ENCODE results near the gene MYOT. TPM values are rescaled to one million over a fixed set of nuclear protein-coding genes. Genes with fewer than 3 reads are reported as not detected.

Gene MYOT
- total RNA-seq, 1 experiment from 2014 or later = not detected

DNA sequence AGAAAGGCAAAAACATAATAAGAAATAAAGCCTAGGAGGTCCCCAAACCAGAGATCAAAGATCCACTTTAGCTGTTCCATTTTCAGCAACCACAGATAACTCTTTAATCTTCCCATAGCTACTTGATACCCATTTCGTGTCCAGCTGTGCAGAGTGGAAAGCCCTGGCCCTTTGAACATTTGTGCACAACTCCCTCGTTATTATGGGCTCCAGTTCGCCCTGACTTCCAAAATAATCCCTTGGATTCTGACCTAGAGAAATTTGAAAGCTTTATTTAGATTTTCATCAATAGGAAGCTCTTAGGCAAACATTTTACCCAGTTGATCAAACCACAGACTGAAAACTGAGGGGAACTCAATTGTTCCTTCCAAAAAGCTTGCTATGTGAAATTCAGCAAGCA, 4.8 kb downstream of the MYOT start (continued):
- TF ChIP-seq, protein P1, sequence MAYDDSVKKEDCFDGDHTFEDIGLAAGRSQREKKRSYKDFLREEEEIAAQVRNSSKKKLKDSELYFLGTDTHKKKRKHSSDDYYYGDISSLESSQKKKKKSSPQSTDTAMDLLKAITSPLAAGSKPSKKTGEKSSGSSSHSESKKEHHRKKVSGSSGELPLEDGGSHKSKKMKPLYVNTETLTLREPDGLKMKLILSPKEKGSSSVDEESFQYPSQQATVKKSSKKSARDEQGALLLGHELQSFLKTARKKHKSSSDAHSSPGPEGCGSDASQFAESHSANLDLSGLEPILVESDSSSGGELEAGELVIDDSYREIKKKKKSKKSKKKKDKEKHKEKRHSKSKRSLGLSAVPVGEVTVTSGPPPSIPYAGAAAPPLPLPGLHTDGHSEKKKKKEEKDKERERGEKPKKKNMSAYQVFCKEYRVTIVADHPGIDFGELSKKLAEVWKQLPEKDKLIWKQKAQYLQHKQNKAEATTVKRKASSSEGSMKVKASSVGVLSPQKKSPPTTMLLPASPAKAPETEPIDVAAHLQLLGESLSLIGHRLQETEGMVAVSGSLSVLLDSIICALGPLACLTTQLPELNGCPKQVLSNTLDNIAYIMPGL (CRISPR knock-in tag; IDR thresholded peaks at IDR 0.05) = no peak

DNA sequence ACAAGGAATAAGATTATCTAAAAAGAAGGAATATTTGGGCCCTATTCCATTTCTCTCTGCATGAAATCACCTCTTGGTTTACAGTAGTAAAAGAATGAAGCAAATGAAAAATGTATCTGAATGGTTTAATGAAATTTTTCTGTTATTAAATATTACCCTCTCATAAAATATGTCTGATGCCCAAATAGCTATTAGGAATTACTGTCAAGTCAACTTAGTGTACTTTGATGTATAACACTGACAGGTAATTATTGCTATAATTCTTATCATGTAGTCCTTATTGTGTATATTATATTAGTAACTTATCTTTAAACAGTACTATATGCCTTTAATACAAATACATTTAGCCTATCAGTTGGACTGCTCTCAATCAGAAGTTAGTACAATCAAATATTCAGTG, 8.4 kb downstream of the MYOT start:
- ChIA-PET CTCF (interaction anchor here (1.4 to 2.1 kb wide), 2 partner anchors 215 to 247 kb away, joined by 3 to 4 read pairs; no protein-coding TSS in a partner anchor), POLR2A (no interaction called here)
- Mint-ChIP-seq H3K27ac (no peak overlapping the region), H3K9me3 (no peaks in the 10 kb centered on the region), H3K27me3 (ENCODE audit: low read depth) (no peaks in the 10 kb centered on the region; the same call in 1 of the 2 replicates), H3K4me3 (no peak overlapping the region), H3K4me1 (no peaks in the 10 kb centered on the region), H3K36me3 (no peaks in the 10 kb centered on the region)
- ATAC-seq (no peak), DNase-seq (ENCODE audit: low spot score) (no peak)
- TF ChIP-seq ELF4 (CRISPR knock-in tag; IDR thresholded peaks at IDR 0.05; ENCODE audit: low read depth) (no peak), ZNF121 (CRISPR knock-in tag; IDR thresholded peaks at IDR 0.05) (no peak), ZSCAN18 (CRISPR knock-in tag; IDR thresholded peaks at IDR 0.05) (no peak), E2F1 (CRISPR knock-in tag; IDR thresholded peaks at IDR 0.05) (no peak), ETV6 (CRISPR knock-in tag; IDR thresholded peaks at IDR 0.05) (no peak), JAZF1 (CRISPR knock-in tag; IDR thresholded peaks at IDR 0.05) (no peak), CTCF (IDR thresholded peaks at IDR 0.05) (no peak), ZNF423 (CRISPR knock-in tag; IDR thresholded peaks at IDR 0.05) (no peak)
- TF ChIP-seq, protein P2, sequence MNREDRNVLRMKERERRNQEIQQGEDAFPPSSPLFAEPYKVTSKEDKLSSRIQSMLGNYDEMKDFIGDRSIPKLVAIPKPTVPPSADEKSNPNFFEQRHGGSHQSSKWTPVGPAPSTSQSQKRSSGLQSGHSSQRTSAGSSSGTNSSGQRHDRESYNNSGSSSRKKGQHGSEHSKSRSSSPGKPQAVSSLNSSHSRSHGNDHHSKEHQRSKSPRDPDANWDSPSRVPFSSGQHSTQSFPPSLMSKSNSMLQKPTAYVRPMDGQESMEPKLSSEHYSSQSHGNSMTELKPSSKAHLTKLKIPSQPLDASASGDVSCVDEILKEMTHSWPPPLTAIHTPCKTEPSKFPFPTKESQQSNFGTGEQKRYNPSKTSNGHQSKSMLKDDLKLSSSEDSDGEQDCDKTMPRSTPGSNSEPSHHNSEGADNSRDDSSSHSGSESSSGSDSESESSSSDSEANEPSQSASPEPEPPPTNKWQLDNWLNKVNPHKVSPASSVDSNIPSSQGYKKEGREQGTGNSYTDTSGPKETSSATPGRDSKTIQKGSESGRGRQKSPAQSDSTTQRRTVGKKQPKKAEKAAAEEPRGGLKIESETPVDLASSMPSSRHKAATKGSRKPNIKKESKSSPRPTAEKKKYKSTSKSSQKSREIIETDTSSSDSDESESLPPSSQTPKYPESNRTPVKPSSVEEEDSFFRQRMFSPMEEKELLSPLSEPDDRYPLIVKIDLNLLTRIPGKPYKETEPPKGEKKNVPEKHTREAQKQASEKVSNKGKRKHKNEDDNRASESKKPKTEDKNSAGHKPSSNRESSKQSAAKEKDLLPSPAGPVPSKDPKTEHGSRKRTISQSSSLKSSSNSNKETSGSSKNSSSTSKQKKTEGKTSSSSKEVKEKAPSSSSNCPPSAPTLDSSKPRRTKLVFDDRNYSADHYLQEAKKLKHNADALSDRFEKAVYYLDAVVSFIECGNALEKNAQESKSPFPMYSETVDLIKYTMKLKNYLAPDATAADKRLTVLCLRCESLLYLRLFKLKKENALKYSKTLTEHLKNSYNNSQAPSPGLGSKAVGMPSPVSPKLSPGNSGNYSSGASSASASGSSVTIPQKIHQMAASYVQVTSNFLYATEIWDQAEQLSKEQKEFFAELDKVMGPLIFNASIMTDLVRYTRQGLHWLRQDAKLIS (CRISPR knock-in tag; IDR thresholded peaks at IDR 0.05; ENCODE audit: borderline replicate concordance) = no peak

- POLR2A ChIA-PET = no interaction called here
- Mint-ChIP-seq H3K9me3 (no peaks in the 10 kb centered on the region), H3K27ac (no peak overlapping the region), H3K36me3 (no peaks in the 10 kb centered on the region), H3K4me1 (no peaks in the 10 kb centered on the region), H3K4me3 (no peak overlapping the region), H3K27me3 (ENCODE audit: low read depth) (no peaks in the 10 kb centered on the region; the same call in 1 of the 2 replicates)
- no peak for TF ChIP-seq PRRX2 (CRISPR knock-in tag; IDR thresholded peaks at IDR 0.05)
- TF ChIP-seq ETV6 (CRISPR knock-in tag; IDR thresholded peaks at IDR 0.05) = no peak
- no peak for TF ChIP-seq KAT7 (CRISPR knock-in tag; IDR thresholded peaks at IDR 0.05; ENCODE audit: borderline replicate concordance)
- ATAC-seq (no peak), DNase-seq (ENCODE audit: low spot score) (no peak)
- CTCF ChIA-PET = interaction anchor here (0.6 kb wide), 1 partner anchor 142 kb away, joined by 5 read pairs; no protein-coding TSS in a partner anchor
These were observed 12.7 kb downstream of the MYOT start for GRCh38 chr5:137880313-137880712.
